SK-N-MC (cell line): ENCODE data around the gene PLK1.

Experiments
- EZH2 ChIP-seq: fragments of 200-600 bp; sonication (generic); IDR thresholded peaks from one replicate; pipeline ENCODE4 v1.6.1; 2017; ENCODE audit warnings: antibody characterized with exemption
- POLR2AphosphoS5 ChIP-seq: IDR thresholded peaks from 2 replicates; pipeline ENCODE4 v1.6.1; 2012; ENCODE audit warnings: mild to moderate bottlenecking, low read depth, low read length, borderline replicate concordance

- TF ChIP-seq EZH2 (no peak), POLR2AphosphoS5 (peak; percentile 24; the same call in 1 of the 2 replicates)
These were observed 12.9 kb downstream of the PLK1 start for GRCh38 chr16:23691483-23692189.
